Coronary artery (tissue), 2 donors: ENCODE results near the gene GARIN5B.
A peak's percentile ranks its signal among the peaks of the same experiment; 100 is the strongest.

Source experiments
- DNase-seq: peaks from one replicate; pipeline ENCODE4 v3.0.0-alpha.2; 2017; ENCODE audit warnings: low spot score
- H3K27ac ChIP-seq, 2 donors: fragments of 200-600 bp; sonication (generic); one replicate each; pipeline ENCODE4 v1.5.1; 2016 to 2019
- H3K4me3 ChIP-seq: fragments of 200-600 bp; sonication (generic); 2 replicates; pipeline ENCODE4 v1.5.1; 2016; ENCODE audit warnings: mild to moderate bottlenecking, moderate library complexity
- TF ChIP-seq, protein P1 (sequence below): fragments of 200-600 bp; sonication (generic); IDR thresholded peaks from one replicate; pipeline ENCODE4 v1.5.1; 2019; ENCODE audit warnings: antibody characterized with exemption

Gene GARIN5B

DNA sequence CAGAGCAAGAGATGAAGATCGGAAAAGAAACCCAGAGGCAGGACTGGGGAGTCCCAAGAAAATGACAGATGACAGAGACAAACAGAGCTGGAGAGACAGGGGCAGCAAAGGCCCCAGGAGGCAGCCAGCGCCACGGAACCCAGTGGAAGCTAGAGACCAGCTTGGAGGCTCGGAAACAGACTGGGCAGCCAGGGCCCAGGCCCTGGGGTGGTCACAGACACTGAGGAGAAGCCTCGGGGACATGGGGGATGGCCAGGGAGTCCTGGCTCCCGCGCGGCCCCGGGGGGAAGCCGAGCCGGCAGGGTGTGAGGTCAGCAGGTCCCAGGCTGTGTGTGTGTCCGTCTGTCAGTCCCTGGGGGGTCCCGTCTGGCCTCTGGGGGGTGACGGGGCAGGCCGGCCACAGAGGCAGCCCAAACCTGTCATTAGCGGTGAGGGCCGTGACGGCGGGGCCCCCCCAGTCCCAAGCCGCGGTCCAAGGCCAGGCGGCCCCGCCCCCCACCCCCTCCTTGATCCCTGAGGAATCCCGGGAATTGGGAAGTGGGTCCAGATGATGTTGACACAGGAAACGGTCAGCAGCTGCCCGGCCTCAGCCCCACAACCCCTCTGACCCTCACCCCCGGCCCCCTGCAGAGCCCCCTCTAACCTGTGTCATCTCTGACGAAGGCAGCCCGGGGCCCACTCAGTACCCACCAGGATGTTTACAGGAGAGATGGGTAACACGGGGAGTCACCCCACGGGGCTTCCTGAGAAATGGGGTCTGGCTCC, 11.1 kb upstream of the GARIN5B start:
- DNase-seq: no peak
- Histone ChIP-seq H3K27ac (no peak overlapping the region), H3K4me3 (no peak overlapping the region)
- TF ChIP-seq, protein P1, sequence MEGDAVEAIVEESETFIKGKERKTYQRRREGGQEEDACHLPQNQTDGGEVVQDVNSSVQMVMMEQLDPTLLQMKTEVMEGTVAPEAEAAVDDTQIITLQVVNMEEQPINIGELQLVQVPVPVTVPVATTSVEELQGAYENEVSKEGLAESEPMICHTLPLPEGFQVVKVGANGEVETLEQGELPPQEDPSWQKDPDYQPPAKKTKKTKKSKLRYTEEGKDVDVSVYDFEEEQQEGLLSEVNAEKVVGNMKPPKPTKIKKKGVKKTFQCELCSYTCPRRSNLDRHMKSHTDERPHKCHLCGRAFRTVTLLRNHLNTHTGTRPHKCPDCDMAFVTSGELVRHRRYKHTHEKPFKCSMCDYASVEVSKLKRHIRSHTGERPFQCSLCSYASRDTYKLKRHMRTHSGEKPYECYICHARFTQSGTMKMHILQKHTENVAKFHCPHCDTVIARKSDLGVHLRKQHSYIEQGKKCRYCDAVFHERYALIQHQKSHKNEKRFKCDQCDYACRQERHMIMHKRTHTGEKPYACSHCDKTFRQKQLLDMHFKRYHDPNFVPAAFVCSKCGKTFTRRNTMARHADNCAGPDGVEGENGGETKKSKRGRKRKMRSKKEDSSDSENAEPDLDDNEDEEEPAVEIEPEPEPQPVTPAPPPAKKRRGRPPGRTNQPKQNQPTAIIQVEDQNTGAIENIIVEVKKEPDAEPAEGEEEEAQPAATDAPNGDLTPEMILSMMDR: no peak

DNA sequence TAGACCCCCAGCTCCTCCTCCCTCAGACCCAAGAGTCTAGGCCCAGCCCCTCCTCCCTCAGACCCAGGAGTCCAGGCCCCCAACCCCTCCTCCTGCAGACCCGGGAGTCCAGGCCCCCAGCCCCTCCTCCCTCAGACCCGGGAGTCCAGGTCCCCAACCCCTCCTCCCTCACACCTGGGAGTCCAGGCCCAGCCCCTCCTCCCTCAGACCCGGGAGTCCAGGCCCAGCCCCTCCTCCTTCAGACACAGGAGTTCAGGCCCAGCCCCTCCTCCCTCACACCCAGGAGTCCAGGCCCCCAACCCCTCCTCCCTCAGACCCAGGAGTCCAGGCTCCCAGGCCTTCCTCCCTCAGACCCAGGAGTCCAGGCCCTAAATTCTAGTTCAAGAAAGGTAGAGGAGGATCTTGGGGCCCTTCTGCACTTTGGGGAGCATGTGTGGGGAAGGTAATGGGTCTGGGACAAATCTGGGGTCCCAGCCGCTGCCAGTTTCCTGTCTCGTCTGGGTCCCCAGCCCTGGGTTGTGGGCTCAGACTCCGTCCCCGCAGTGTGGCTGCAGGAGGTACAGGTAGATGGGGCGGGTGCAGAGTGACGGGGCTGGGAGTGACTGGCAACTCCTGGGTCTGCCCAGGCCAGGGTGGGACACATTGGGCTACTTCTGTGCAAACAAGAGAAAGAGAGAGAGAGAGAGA, 10.4 kb upstream of the GARIN5B start:
- TF ChIP-seq, protein P1: no peak
- no peak for DNase-seq
- no peak overlapping the region for H3K4me3 ChIP-seq
- no peak overlapping the region for H3K27ac ChIP-seq

DNA sequence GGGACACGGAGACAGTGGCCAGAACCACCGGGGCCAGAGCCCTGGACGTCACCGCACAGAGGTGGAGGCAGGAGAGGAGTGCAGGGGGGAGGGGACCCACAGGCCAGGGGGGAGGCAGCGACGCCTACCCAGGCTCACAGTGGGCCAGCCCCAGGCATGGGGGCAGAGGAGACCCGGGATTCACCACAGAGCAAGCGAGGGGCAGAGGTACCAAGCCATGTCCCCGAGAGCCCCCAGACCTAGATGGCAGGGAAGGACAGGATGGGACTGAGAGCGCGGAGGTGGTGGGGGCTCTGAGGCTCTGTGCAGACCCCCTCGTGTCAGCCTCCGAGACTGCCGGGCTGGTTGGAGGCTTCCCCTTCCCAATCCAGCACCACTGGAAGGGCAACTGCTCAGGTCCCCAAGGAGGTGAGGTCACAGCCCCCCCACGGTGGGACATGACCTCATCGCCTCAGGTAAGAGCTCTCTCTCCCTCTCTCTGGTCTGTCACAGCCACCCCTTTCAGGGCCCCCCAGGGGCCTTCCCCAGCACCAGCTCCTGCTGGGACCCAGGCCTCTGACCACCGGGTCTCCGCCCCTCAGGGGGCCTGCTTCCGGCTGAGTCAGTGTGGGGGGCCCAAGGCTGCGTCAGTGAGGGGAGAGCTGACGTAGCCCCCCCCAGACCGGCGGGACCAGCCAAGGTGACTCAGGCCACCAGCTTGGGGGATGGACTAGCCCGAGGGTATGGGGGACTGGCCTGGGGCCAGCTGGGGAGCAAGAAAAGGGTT, 9.4 kb upstream of the GARIN5B start:
- DNase-seq: no peak
- no peak overlapping the region for H3K27ac ChIP-seq
- TF ChIP-seq, protein P1: no peak
- no peak overlapping the region for H3K4me3 ChIP-seq

DNA sequence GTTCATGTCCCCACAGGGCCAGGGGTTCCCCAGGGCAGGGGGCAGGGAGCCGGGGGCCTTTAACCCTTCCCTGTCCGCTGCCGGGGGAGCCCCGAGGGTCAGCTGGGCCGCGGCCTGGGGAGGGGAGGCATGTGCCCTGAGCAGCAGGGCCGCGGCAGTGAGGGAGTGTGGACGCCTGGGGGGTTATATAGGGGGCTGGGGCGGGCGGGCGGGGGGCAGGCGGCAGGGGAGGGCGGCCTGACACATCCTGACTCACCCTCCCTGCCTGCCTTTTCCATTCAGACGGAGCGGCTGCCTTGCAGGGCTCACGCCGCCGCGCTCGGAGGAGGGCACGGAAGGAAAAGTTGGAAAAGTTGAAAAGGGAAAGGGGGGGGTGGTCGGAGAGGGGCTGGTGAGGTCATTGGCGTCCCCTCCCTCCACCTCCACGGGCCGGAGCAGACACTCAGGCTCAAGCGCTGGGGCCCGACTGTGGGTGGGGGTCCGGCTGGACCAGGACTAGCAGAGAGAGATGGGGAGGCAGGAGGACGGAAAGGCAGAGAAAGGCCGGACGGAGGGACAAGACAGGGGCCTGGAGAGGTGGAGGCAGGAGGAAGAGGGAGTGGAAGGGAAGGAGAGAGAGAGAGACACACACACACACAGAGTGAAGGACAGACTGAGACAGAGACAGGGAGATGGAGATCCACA, 7.4 kb upstream of the GARIN5B start, which contains the start of gene IL11:
Gene IL11 (minus strand): TSS at position 159 of the 684 bp plus-strand sequence. CDS start 153 bp downstream, at position 6.
- H3K4me3 ChIP-seq: peak within 1 kb of the TSS; percentile 61
- no peak within 1 kb of the TSS for H3K27ac ChIP-seq
- TF ChIP-seq, protein P1: no peak
- no peak for DNase-seq

DNA sequence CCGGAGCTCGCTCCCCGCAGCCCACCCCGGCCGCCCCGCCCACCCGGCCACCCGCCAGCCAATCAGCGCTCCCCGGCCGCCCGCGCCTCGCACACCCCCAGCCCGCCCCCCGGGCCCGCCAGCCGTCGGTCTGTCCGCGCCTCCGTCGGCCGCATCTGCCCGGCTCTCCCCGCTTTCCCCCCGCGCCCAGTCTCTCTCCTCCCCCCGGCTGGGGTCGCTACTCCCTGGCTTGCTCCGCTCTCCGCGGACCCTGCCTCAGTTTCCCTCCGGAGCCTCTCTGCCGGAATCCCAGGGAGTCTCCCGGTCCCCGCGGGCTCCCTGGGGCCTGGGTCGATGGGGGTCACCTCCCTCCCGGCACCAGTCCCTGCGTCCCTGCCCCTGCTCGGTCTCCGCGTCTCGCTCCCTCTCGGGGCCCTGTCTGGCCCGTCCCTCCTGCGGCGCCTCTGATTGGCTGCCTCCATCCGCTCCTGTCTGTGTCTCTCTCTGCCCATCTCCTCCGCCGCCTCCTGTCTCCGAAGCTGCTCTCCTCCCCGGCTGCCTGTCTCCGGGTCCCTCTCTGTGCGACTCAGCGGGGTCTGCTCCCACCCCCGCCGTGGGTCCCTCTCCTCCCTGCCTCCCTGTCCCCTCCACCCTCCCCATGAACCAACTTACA, 6.7 kb upstream of the GARIN5B start:
- Histone ChIP-seq H3K27ac (no peak overlapping the region), H3K4me3 (peak overlapping the region; percentile 61)
- no peak for DNase-seq
- TF ChIP-seq, protein P1: no peak
